ENCODE results near the gene NDUFA6.
"Not testable (repeated sequence)": the region's sequence is repeated elsewhere in the genome, so short reads cannot be mapped to it uniquely, and the experiment has no call there.

DNA sequence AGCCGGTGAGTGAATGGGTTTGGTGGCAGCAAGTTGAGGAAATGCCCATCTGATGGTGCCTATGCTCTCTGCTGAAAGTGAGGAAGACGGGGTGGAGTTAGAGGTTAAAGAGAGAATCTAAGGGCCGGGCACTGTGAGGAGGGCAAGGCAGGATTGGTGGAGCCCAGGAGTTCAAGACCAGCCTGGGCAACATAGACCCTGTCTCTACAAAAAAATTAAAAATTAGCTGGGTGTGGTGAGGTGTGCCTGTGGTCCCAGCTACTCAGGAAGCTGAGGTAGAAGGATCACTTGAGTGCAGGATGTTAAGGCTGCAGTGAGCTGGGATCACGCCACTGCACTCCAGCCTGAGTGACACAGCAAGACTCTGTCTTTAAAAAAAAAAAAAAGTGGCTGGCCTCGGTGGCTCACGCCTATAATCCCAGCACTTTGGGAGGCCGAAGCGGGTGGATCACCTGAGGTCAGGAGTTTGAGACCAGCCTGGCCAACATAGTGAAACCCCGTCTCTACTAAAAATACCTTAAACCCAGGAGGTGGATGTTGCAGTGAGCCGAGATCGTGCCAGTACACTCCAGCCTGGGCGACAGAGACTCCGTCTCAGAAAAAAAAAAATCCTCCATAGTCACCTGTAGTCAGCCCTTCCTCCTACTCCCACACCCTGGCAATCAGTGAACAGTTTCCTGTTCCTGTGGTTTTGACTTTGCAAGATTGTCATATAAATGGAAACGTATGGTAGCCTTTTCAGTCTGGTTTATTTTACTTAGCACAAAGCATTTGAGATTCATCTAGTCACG is 29.9 kb upstream of the NDUFA6 start:
- not testable (repeated sequence) for TF ChIP-seq EZH2phosphoT487 (IDR thresholded peaks at IDR 0.05; ENCODE audit: insufficient read depth, low read depth); EZH2 (IDR thresholded peaks at IDR 0.05; ENCODE audit: insufficient read depth, poor library complexity, severe bottlenecking)

Measured in GM23248 (cell line).